22Rv1 (cell line): ENCODE results near the gene PLAC8L1.

ENCODE experiments used
- CTCF ChIP-seq: fragments of 450-650 bp; IDR thresholded peaks from 2 replicates; pipeline ENCODE4 v1.5.1; 2017; ENCODE audit warnings: mild to moderate bottlenecking
- ZFX ChIP-seq: fragments of 450-650 bp; IDR thresholded peaks from 2 replicates; pipeline ENCODE4 v1.6.1; 2017; ENCODE audit warnings: antibody characterized with exemption, borderline replicate concordance

DNA sequence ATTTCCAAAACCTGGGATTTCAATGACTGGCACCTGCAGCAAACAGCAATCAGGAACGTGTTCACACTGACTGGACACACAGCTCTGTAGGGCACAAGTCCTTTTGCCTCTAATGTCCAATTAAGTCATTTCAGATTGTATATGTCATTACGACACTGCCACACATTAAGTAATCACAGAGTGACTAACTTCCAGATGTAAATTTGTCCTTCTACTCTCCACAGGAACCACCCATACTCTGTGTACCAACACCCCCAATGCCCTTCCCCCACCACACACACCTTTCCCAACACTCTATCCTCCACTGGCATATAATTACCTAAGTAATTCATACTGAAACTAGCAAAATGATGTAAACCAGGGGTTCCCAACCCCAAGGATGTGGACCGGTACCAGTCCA, 46.6 kb upstream of the PLAC8L1 start:
- TF ChIP-seq CTCF (no peak), ZFX (no peak)
